Fibroblast of pulmonary artery (primary cell): ENCODE results near the gene SCD5.

Source experiments
- DNase-seq: peaks from one replicate; pipeline ENCODE4 v3.0.0-alpha.2; 2010; ENCODE audit warnings: low read depth
- H3K4me3 ChIP-seq: replicated peaks from 2 replicates; pipeline ENCODE4 v1.5.1; 2011; ENCODE audit warnings: low read depth, mild to moderate bottlenecking, control low read depth, low read length, moderate library complexity
- CTCF ChIP-seq: IDR thresholded peaks from 2 replicates; pipeline ENCODE4 v1.5.1; 2011; ENCODE audit warnings: mild to moderate bottlenecking, control low read depth, low read length, inconsistent platforms; ENCODE audit errors: missing control alignments

Gene SCD5

DNA sequence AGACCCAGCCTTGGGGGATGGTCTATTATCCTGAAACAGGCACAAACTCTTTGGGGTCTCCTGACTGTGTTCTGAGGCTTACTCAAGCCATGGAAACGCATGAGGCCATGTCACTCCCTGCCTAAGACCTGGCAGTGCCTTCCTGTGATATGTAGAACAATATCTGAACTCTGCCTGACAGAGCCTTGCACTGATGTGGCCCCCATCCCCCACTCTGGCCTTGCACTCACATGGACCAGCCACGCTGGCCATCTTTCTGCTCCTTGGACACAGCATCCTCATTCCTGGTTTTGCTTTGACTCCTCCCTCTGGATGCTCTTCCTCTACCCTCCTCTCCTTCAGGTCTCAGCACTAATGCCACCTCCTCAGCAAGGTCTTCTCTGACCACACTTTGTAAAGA, 100.2 kb downstream of the SCD5 start:
- DNase-seq: no peak
- H3K4me3 ChIP-seq: no peak overlapping the region
- no peak for TF ChIP-seq CTCF

DNA sequence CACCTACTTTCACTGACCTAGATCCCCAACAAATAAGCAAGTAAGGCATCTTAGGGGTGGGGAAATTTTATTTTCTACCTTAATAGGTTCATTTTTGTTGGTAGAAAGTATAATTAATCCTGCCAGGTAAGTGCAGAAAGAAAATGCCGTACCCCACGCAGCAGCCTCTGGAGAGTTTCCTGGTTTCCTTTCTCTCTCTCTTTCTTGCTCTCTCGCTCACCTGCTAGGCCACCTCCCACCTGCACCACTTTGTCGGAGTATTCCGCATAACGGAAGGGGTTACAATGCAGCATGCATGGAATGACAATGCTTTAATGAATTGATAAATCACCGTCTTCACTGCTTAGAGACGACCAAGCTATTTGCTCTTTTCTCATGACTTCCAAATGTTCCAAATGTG, 101.0 kb downstream of the SCD5 start:
- no peak for DNase-seq
- TF ChIP-seq CTCF: no peak

GRCh38 chr4:82696117-82696860, 102.3 kb downstream of the SCD5 start:
- no peak for DNase-seq
- TF ChIP-seq CTCF: no peak
- H3K4me3 ChIP-seq: no peak overlapping the region

More for the DNA sequence above, 101.0 kb downstream of the SCD5 start:
- no peak overlapping the region for H3K4me3 ChIP-seq

GRCh38 chr4:82694892-82695291, 103.7 kb downstream of the SCD5 start:
- no peak for TF ChIP-seq CTCF
- no peak overlapping the region for H3K4me3 ChIP-seq
- no peak for DNase-seq

- no peak for DNase-seq
- TF ChIP-seq CTCF: no peak
- no peak overlapping the region for H3K4me3 ChIP-seq
Measured at GRCh38 chr4:82694046-82694445, 104.5 kb downstream of the SCD5 start.

DNA sequence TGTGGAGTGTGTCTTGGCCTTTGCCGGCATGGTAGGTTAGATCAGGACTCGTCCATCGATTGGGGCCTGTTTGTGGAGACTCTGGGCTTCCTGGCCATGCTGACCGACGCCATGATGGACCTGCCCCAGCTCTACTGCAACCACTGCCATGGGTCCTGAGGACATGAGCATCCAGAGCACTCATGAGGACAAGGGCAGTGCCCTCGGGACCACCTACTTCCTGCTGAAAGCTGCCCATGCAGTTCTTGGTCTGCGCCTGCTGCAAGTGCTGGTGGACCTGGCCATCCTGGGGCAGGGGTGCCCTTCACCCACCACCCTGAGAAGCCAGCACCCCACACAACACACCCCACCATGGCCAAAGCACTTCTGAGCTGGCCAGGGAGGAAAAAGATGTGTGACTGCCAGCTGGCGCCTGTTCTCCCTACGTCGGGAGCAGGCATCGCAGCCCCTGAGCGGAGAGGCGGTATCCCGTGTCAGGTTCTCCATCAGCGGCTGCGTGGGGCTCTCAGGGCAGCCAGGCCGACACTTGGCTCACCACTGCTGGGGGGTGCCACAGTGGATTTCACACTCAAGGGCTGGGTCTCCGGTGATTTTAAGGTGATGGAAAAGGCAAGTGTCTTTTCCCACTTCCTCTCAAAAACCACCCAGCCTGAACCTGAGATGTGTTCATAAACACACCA, 106.4 kb downstream of the SCD5 start:
- no peak for DNase-seq
- H3K4me3 ChIP-seq: no peak overlapping the region
- no peak for TF ChIP-seq CTCF
